NCI-H2171 treated with DMSO at 0.1 percent for 48 hours (cell line): Measurements from ENCODE around the gene FSIP1.

ENCODE experiments used
- DNase-seq: peaks from one replicate; lab custom pipeline; 2025; lab: John Stamatoyannopoulos, UW

The FSIP1 gene

DNA sequence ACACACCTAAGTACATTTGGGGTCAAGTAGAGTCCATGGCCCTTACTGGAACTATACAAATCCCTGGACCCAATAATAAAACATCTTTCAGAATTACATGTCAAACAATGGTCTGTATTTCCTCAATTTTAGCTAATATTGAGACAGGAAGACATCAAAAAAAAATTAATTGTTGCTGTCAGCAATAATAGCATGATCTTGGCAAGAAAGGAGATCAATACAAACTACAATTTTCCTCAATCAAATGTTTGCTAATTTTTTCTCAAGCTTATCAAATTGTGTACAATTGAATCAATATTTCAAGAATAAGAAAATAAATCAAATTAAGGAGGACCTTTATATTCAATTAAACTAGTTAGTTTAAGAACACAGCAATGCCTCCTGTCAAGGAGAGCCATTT lies 62.6 kb downstream of the FSIP1 start:
- no peak for DNase-seq

DNA sequence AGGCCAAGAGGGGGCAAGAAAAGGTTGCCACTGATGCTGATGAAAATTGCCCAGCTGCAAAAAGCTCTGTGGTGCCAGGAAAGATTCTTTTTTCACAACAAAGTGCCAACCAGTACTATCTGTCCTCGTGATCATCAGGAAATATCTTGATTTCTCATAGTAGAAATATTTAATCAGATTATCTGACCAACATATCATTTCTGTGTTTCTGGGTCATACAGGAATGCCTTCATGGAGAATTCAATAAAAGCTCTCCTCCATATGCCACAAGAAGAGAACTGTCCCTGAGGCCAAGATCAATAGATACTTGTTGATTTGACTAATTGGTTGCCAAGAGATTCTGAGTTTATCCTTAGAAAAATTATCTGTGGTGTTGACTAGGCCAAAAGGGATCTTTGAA lies 63.5 kb downstream of the FSIP1 start:
- DNase-seq: peak; percentile 45

- DNase-seq: no peak
Measured at GRCh38 chr15:39717134-39717533, 65.5 kb downstream of the FSIP1 start.

GRCh38 chr15:39714251-39714650 lies 68.4 kb downstream of the FSIP1 start:
- DNase-seq: no peak

GRCh38 chr15:39713846-39714245 lies 68.8 kb downstream of the FSIP1 start:
- no peak for DNase-seq

GRCh38 chr15:39710681-39711080 lies 72.0 kb downstream of the FSIP1 start:
- DNase-seq: no peak

DNA sequence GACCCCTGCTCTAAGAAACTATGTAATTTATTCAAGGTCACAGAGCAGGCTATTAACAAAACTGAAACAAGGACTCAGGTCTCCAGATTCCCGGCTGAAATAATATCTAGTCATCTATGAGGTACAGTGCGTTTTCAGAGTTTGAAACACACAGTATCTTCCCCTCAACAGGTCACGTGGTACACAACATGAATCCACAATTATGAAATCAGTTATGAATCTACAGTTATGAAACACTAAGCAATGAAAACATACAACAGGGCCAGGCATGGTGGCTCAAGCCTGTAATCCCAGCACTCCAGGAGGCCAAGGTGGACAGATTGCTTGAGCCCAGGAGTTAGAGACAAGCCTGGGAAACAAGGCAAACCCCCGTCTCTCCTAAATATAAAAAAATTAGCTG lies 72.7 kb downstream of the FSIP1 start:
- no peak for DNase-seq

- DNase-seq: no peak
Measured at GRCh38 chr15:39706206-39706605, 76.4 kb downstream of the FSIP1 start.

GRCh38 chr15:39704689-39705088 lies 78.0 kb downstream of the FSIP1 start:
- no peak for DNase-seq

DNA sequence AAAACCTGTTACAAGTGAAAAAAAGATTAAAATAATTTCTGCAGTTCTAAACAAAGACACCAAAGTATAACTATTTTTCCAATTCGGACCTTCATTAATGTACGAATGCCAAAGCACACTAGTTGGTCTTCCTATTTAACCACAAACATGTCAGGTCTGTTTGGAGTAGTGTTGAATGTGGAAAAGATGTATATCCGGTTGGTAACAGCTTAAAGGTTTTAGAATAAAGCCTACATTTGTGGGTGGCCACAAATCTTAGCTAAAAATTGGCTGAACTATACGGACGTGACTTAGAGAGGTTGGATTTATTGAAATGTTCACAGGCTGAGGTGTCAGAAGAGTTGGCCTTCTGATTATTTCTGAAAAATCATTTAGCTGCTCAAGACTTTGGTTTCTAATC lies 78.4 kb downstream of the FSIP1 start:
- no peak for DNase-seq

DNA sequence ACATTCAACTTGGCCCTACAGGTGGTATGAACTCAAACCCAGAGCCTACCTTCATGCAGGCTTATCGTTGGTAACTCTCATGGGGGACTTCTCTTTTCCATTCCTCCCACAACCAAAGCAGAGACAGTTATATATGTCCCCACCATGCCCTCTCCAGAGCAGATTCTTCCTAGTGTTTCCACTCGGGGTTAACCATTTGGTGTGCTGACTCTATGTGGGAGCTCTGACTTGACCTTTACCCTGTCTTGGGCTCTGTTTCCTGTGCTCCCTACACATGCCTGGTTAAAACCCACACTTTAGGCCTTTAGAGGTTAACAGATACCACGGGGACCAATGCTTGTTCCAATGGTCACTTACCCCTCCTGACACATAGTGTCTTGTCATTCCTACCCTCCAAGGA lies 80.7 kb downstream of the FSIP1 start:
- no peak for DNase-seq

GRCh38 chr15:39700375-39700700 lies 82.3 kb downstream of the FSIP1 start:
- no peak for DNase-seq

- DNase-seq: no peak
Measured at GRCh38 chr15:39699516-39700374, 82.9 kb downstream of the FSIP1 start.

- DNase-seq: no peak
Measured at GRCh38 chr15:39698444-39699390, 83.9 kb downstream of the FSIP1 start.

- no peak for DNase-seq
Measured at GRCh38 chr15:39697509-39697908, 85.1 kb downstream of the FSIP1 start.

DNA sequence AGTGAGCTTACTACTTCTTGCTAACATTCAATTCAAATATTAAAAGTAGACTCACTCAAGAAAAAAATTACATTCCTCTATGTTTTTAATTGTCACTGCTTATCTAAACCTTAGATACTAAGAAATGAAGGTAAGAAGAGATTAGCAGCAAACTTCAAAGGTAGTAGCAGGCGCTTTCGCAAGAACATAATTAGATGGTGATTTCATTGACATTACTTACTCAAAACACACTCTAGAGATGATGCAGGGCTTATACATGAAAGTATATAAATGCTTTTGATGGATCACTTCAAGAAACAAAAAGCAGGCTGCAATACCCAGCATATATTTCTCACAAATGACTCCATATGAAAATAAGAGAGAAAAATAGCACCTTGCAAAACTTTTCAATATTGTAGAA lies 86.8 kb downstream of the FSIP1 start:
- no peak for DNase-seq

DNA sequence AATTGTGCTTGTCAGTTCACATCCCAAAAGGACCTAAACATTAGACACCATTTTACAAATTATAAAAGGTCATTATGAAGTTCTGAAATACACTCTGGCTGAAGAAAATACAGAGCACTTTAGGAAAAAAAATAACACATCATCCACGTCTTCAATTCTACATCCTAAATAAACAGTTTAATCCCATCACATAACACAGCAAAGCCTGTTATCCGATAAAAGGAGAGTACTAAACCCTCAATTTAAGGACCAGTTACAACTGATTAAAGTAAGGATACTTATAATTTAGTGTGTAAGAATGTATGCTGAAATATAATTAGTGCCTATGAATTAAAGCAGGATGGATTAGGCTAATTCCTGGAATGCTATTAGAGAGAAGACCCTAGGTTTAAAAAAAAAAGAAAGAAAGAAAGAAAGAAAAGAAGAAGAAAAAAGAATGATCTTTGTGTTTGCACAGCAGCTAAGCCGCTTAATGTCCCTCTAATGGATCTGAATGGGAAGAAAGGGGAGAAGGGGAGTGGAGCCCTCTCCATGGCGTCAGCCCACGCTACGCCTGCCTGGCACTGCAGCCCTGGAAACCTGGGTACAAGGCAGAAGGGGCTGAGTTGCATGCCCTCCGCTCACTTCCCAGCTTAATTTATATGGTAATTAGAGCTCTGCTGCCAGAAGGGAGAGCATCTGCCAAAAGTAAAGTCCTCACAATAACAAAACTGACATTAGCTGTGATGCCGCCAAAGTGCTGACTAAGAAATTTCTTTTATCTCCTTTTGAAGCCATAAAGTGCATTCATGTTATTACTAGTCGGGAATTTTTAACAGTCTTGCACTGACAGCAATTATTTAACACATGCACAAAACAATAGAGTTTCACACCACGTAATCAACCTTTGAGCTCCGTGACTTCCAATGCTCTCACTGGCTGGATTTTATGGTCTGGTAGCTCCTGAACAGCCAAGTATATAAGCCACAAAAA lies 90.0 kb downstream of the FSIP1 start:
- peak; percentile 97 for DNase-seq

GRCh38 chr15:39690881-39691634 lies 91.6 kb downstream of the FSIP1 start:
- DNase-seq: no peak

DNA sequence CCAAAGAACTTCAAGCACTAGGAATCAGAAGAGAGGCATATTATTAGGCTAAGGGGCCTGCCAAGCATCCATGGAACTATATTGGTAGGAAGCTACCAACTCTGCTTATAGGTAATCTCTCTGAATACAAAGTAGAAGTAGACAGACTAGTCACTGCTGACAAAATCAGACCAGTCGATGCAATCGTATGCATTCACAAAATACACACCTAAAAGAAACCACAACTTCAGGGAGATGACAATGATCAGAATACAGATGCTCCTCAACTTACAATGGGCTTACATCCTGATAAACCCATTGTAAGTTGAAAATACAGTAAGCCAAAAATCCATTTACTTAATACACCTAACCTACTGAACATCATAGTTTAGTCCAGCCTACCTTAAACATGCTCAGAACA lies 94.7 kb downstream of the FSIP1 start:
- DNase-seq: no peak

DNA sequence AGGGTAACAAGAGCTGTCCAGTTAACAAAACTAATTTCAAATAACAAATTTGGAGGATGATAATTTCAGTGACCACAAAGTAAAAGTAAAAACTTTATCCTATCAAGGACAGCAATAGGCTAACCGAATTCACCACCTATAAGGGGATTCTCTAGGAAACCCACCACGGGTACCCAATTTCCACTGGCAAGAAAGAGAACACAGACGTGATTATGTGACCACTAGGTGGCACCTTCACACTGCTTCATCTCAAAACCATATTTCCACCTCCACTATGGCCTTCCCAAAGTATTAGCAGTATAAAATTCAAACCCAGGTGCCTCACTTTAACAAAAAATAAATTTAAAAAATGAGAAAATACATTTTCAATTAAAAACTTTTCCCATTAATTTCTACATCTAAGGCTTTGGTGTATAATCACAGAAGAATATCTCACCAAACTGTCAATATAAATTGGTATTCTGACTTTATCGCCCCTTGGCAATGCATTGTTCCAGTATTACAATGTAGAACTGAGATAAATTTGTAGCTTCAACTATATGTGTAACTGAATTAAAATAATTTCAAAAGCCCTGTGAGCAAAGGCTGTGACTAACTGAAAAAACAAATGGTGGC lies 96.5 kb downstream of the FSIP1 start:
- peak; percentile 64 for DNase-seq

DNA sequence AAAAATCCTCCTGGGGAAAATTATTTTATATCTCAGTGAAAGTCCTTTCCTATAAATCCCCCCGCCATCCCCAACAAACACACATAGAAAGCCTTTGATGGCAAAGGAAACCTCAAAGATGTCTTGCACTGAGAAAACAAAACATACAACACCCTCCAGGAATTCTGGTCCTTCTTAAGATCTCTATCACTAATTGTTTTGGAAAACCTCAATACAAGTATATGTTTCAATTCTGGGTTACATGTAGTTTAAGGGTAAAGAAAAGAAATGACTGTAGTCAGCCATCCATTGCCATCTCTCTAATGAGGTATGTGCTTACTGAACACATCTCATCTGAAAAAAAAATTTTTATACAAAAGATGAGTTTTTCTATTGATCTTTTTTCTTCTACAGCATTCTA lies 97.3 kb downstream of the FSIP1 start:
- DNase-seq: no peak
